Loucy (cell line): ENCODE results near the gene ZNF804A.

ENCODE experiments used
- H2AFZ ChIP-seq: fragments of 200-600 bp; sonication (generic); 2 replicates; pipeline ENCODE4 v1.6.0; 2016; ENCODE audit warnings: antibody characterized with exemption, mild to moderate bottlenecking, low read length, moderate library complexity
- H3F3A ChIP-seq: fragments of 200-600 bp; 2 replicates; pipeline ENCODE4 v1.6.0; 2016; ENCODE audit warnings: antibody characterized with exemption, low read depth, mild to moderate bottlenecking
- H3K27me3 ChIP-seq: fragments of 200-600 bp; sonication (generic); 2 replicates; pipeline ENCODE4 v1.6.1; 2014; ENCODE audit warnings: low read length, mild to moderate bottlenecking; ENCODE audit not compliant: insufficient read depth, poor library complexity, severe bottlenecking
- H3K36me3 ChIP-seq: fragments of 200-600 bp; sonication (generic); 2 replicates; pipeline ENCODE4 v1.6.1; 2016; ENCODE audit warnings: low read length; ENCODE audit not compliant: insufficient read depth
- H3K4me1 ChIP-seq: fragments of 200-600 bp; sonication (generic); 2 replicates; pipeline ENCODE4 v1.5.1; 2014; ENCODE audit warnings: low read length, mild to moderate bottlenecking; ENCODE audit not compliant: insufficient read depth, poor library complexity, severe bottlenecking
- H3K4me2 ChIP-seq: fragments of 200-600 bp; sonication (generic); 2 replicates; pipeline ENCODE4 v1.6.0; 2014; ENCODE audit warnings: antibody characterized with exemption, low read length, low read depth, mild to moderate bottlenecking; ENCODE audit not compliant: poor library complexity, severe bottlenecking
- H3K4me3 ChIP-seq: fragments of 200-600 bp; sonication (generic); 2 replicates; pipeline ENCODE4 v1.5.1; 2014; ENCODE audit warnings: low read length, mild to moderate bottlenecking, mixed read lengths; ENCODE audit not compliant: poor library complexity, severe bottlenecking
- H3K79me2 ChIP-seq: fragments of 200-600 bp; sonication (generic); 2 replicates; pipeline ENCODE4 v1.6.1; 2014; ENCODE audit warnings: low read length; ENCODE audit not compliant: insufficient read depth
- H3K9ac ChIP-seq: fragments of 200-600 bp; sonication (generic); 2 replicates; pipeline ENCODE4 v1.6.0; 2014; ENCODE audit warnings: mild to moderate bottlenecking, low read depth, low read length, moderate library complexity; ENCODE audit not compliant: poor library complexity, severe bottlenecking
- H3K9me2 ChIP-seq: fragments of 200-600 bp; sonication (generic); replicated peaks from 2 replicates; pipeline ENCODE4 v1.6.1; 2016; ENCODE audit warnings: low read depth, low read length, mixed read lengths
- H3K9me3 ChIP-seq: fragments of 200-600 bp; sonication (generic); 2 replicates; pipeline ENCODE4 v1.6.1; 2014; ENCODE audit warnings: mild to moderate bottlenecking, antibody characterized with exemption, low read length, low read depth; ENCODE audit not compliant: insufficient read depth
- H4K20me1 ChIP-seq: fragments of 200-600 bp; sonication (generic); 2 replicates; pipeline ENCODE4 v1.6.0; 2014; ENCODE audit warnings: antibody characterized with exemption, low read length, mild to moderate bottlenecking; ENCODE audit not compliant: insufficient read depth, poor library complexity, severe bottlenecking
- EZH2phosphoT487 ChIP-seq: fragments of 200-600 bp; IDR thresholded peaks from 2 replicates; pipeline ENCODE4 v1.6.1; 2018; ENCODE audit warnings: antibody characterized with exemption, mild to moderate bottlenecking, moderate library complexity, borderline replicate concordance
- TF ChIP-seq, protein P1 (sequence below): fragments of 200-600 bp; sonication (generic); conservative IDR thresholded peaks from 2 replicates; pipeline ENCODE4 v1.5.1; 2014; ENCODE audit warnings: mild to moderate bottlenecking, antibody characterized with exemption, low read length

Gene ZNF804A

DNA sequence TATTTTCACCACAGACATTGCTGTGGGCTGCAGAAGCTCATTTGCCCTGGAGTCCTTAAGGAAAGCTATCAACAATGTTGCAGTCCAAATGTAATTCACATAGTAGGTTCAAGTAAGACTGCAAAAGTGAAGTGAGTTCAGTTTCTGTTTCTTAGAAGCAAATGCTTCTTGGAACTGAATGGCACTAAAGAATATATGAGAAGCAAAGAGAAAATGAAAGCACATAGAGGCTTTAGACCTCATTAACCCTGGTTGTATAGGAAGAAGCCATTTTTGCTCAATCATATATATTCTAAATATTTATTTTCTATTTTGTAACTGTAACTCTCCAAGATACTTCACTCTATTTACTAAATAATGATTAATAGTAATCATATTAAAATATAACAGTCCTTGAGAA is 292.0 kb downstream of the ZNF804A start:
- Histone ChIP-seq H3K36me3 (no peaks in the 10 kb centered on the region), H3K4me1 (no peaks in the 10 kb centered on the region), H3F3A (no peaks in the 10 kb centered on the region), H4K20me1 (no peaks in the 10 kb centered on the region), H3K9me3 (no peaks in the 10 kb centered on the region), H3K4me3 (no peak overlapping the region), H3K9ac (no peak overlapping the region), H3K79me2 (no peaks in the 10 kb centered on the region), H3K9me2 (no peaks in the 10 kb centered on the region), H3K4me2 (no peak overlapping the region), H2AFZ (no peak overlapping the region), H3K27me3 (no peaks in the 10 kb centered on the region)
- TF ChIP-seq, protein P1, sequence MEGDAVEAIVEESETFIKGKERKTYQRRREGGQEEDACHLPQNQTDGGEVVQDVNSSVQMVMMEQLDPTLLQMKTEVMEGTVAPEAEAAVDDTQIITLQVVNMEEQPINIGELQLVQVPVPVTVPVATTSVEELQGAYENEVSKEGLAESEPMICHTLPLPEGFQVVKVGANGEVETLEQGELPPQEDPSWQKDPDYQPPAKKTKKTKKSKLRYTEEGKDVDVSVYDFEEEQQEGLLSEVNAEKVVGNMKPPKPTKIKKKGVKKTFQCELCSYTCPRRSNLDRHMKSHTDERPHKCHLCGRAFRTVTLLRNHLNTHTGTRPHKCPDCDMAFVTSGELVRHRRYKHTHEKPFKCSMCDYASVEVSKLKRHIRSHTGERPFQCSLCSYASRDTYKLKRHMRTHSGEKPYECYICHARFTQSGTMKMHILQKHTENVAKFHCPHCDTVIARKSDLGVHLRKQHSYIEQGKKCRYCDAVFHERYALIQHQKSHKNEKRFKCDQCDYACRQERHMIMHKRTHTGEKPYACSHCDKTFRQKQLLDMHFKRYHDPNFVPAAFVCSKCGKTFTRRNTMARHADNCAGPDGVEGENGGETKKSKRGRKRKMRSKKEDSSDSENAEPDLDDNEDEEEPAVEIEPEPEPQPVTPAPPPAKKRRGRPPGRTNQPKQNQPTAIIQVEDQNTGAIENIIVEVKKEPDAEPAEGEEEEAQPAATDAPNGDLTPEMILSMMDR: no peak
- no peak for TF ChIP-seq EZH2phosphoT487

DNA sequence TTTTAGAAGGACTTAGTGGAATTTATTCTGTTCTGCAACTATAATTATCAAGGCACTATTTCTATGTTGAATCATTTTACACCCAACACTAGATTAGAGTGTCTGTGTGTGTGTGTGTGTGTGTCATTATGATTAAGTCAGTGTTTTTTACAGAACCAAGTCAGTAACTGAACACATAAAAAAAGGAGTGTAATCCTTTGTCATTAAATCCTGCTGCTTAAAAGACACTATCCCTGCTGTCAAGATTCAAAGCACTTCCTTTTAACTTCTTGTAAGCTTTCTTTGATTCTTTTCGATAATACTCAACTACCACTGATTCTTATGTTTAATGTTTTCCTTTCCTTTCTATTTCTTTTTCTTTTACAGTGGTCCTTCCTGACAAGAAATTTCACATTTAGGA is 306.7 kb downstream of the ZNF804A start:
- Histone ChIP-seq H3K36me3 (no peaks in the 10 kb centered on the region), H3K27me3 (no peaks in the 10 kb centered on the region), H3F3A (no peaks in the 10 kb centered on the region), H3K9ac (no peak overlapping the region), H3K9me3 (no peaks in the 10 kb centered on the region), H3K4me2 (no peak overlapping the region), H3K4me3 (no peak overlapping the region), H3K9me2 (no peaks in the 10 kb centered on the region), H2AFZ (no peak overlapping the region), H4K20me1 (no peaks in the 10 kb centered on the region), H3K4me1 (no peaks in the 10 kb centered on the region), H3K79me2 (no peaks in the 10 kb centered on the region)
- no peak for TF ChIP-seq EZH2phosphoT487
- TF ChIP-seq, protein P1: no peak

GRCh38 chr2:184906160-184906559 is 307.8 kb downstream of the ZNF804A start:
- H3K79me2 ChIP-seq: no peaks in the 10 kb centered on the region
- TF ChIP-seq, protein P1: no peak
- no peak for TF ChIP-seq EZH2phosphoT487
- no peaks in the 10 kb centered on the region for H3K27me3 ChIP-seq
- H3K4me2 ChIP-seq: no peak overlapping the region
- H3K4me3 ChIP-seq: no peak overlapping the region
- no peaks in the 10 kb centered on the region for H3K9me3 ChIP-seq
- no peaks in the 10 kb centered on the region for H4K20me1 ChIP-seq
- H3K36me3 ChIP-seq: no peaks in the 10 kb centered on the region
- H3K4me1 ChIP-seq: no peaks in the 10 kb centered on the region
- no peaks in the 10 kb centered on the region for H3K9me2 ChIP-seq
- H3K9ac ChIP-seq: no peak overlapping the region
- H3F3A ChIP-seq: no peaks in the 10 kb centered on the region
- no peak overlapping the region for H2AFZ ChIP-seq
